IMR-90 (cell line): Measurements from ENCODE around the gene HOXA5. TPM values are rescaled to one million over a fixed set of nuclear protein-coding genes. Genes with fewer than 3 reads are reported as not detected.

Experiments used
- ATAC-seq: fragments of 200-7000 bp; cut with Tn5 transposase; 2 replicates; pipeline ENCODE4 v1.9.1; 2020; ENCODE audit warnings: low read depth, mild to moderate bottlenecking, moderate library complexity
- BruUV-seq: library from RNA; stranded (reverse); fragments of 400-500 nt; replicated peaks from 2 replicates; lab custom pipeline; 2021; lab: Mats Ljungman, UMichigan
- CTCF ChIA-PET: fragments of 300-600 bp; formaldehyde crosslinking; extraction: SDS; loops from one replicate; lab custom pipeline; 2021; ENCODE audit warnings: antibody characterized with exemption; lab: Yijun Ruan, JAX
- POLR2A ChIA-PET: fragments of 300-600 bp; sonication (Branson Sonifier 250); formaldehyde crosslinking; loops from one replicate; lab custom pipeline; 2022; ENCODE audit warnings: antibody characterized with exemption; ENCODE audit not compliant: unreplicated experiment; lab: Charles Lee
- DNase-seq: peaks from one replicate; pipeline ENCODE4 v3.0.0; 2013
- H2AFZ ChIP-seq: replicated peaks from 2 replicates; pipeline ENCODE3; 2013; ENCODE audit warnings: low read length, mild to moderate bottlenecking; ENCODE audit not compliant: poor library complexity
- H2AK5ac ChIP-seq: 2 replicates; pipeline ENCODE4 v1.6.1; 2013; ENCODE audit warnings: low read depth, low read length, inconsistent platforms
- H2AK9ac ChIP-seq: replicated peaks from 2 replicates; pipeline ENCODE3; 2013; ENCODE audit warnings: mild to moderate bottlenecking, low read depth, low read length, moderate library complexity; ENCODE audit not compliant: poor library complexity
- H2BK120ac ChIP-seq: 2 replicates; pipeline ENCODE4 v1.6.1; 2013; ENCODE audit warnings: low read depth, low read length, inconsistent platforms
- H2BK15ac ChIP-seq: 3 replicates; pipeline ENCODE4 v1.6.1; 2013; ENCODE audit warnings: low read depth, low read length, inconsistent platforms
- H2BK20ac ChIP-seq: 2 replicates; pipeline ENCODE4 v1.6.1; 2013; ENCODE audit warnings: low read depth, mild to moderate bottlenecking, inconsistent platforms, low read length, moderate library complexity
- H2BK5ac ChIP-seq: 2 replicates; pipeline ENCODE4 v1.6.1; 2013; ENCODE audit warnings: mild to moderate bottlenecking, low read depth, low read length, inconsistent platforms; ENCODE audit not compliant: poor library complexity, severe bottlenecking
- H3K14ac ChIP-seq: replicated peaks from 2 replicates; pipeline ENCODE4 v1.6.1; 2013; ENCODE audit warnings: low read depth, low read length, inconsistent platforms
- H3K18ac ChIP-seq: 2 replicates; pipeline ENCODE4 v1.6.1; 2013; ENCODE audit warnings: low read depth, low read length, control low read depth
- H3K23ac ChIP-seq: 2 replicates; pipeline ENCODE4 v1.6.1; 2013; ENCODE audit warnings: low read depth, low read length, inconsistent platforms
- H3K27ac ChIP-seq: 2 replicates; pipeline ENCODE4 v1.5.1; 2013; ENCODE audit warnings: mild to moderate bottlenecking, control low read depth, low read length; ENCODE audit not compliant: insufficient read depth
- H3K27me3 ChIP-seq: 2 replicates; pipeline ENCODE4 v1.6.1; 2013; ENCODE audit warnings: low read length; ENCODE audit not compliant: control insufficient read depth, insufficient read depth
- H3K36me3 ChIP-seq: 2 replicates; pipeline ENCODE4 v1.6.1; 2013; ENCODE audit warnings: low read length, mixed read lengths; ENCODE audit not compliant: control insufficient read depth, insufficient read depth
- H3K4ac ChIP-seq: 2 replicates; pipeline ENCODE4 v1.6.1; 2013; ENCODE audit warnings: low read depth, low read length, inconsistent platforms
- H3K4me1 ChIP-seq: 2 replicates; pipeline ENCODE4 v1.6.1; 2013; ENCODE audit warnings: low read length, mixed read lengths; ENCODE audit not compliant: control insufficient read depth, insufficient read depth
- H3K4me2 ChIP-seq: 2 replicates; pipeline ENCODE4 v1.6.1; 2013; ENCODE audit warnings: low read depth, mild to moderate bottlenecking, control low read depth, low read length, moderate library complexity
- H3K4me3 ChIP-seq: 2 replicates; pipeline ENCODE4 v1.5.1; 2013; ENCODE audit warnings: low read depth, mild to moderate bottlenecking, control low read depth, low read length, moderate library complexity; ENCODE audit not compliant: insufficient read depth
- H3K56ac ChIP-seq: 2 replicates; pipeline ENCODE4 v1.6.1; 2013; ENCODE audit warnings: low read length, inconsistent platforms; ENCODE audit not compliant: insufficient read depth; ENCODE audit errors: extremely low read depth
- H3K79me1 ChIP-seq, 2 experiments: 2 replicates each; pipeline ENCODE4 v1.6.1; 2013; ENCODE audit warnings: low read length in 2 of 2, inconsistent platforms in 1 of 2, low read depth in 1 of 2
- H3K9ac ChIP-seq: 2 replicates; pipeline ENCODE4 v1.6.1; 2013; ENCODE audit warnings: low read depth, low read length, control low read depth
- H3K9me1 ChIP-seq: 2 replicates; pipeline ENCODE4 v1.6.1; 2013; ENCODE audit warnings: low read length, inconsistent platforms; ENCODE audit not compliant: insufficient read depth
- H3K9me3 ChIP-seq: 2 replicates; pipeline ENCODE4 v1.6.1; 2013; ENCODE audit warnings: low read length; ENCODE audit not compliant: control insufficient read depth, insufficient read depth
- H4K20me1 ChIP-seq: 2 replicates; pipeline ENCODE4 v1.6.1; 2013; ENCODE audit warnings: low read length, inconsistent platforms; ENCODE audit not compliant: insufficient read depth
- H4K5ac ChIP-seq: 2 replicates; pipeline ENCODE4 v1.6.1; 2013; ENCODE audit warnings: mild to moderate bottlenecking, low read depth, low read length, control low read depth
- H4K8ac ChIP-seq, 2 experiments: 2 replicates each; pipeline ENCODE4 v1.6.1; 2013; ENCODE audit warnings: low read depth in 2 of 2, low read length in 2 of 2, control low read depth in 1 of 2, inconsistent platforms in 1 of 2
- H4K91ac ChIP-seq: 2 replicates; pipeline ENCODE4 v1.6.1; 2013; ENCODE audit warnings: low read depth, low read length, inconsistent platforms; ENCODE audit not compliant: insufficient read depth
- MAFK ChIP-seq: IDR thresholded peaks from 2 replicates; pipeline ENCODE4 v1.6.1; 2012; ENCODE audit warnings: low read depth, low read length, improper control_type of control experiment
- RFX5 ChIP-seq: IDR thresholded peaks from 2 replicates; pipeline ENCODE4 v1.8.0; 2012; ENCODE audit warnings: low read depth, mild to moderate bottlenecking, low read length, moderate library complexity
- WGBS, 2 experiments: methylation state at CpG; one replicate each; pipeline versions ENCODE4 v1.1.5 to v1.1.7; 2013; ENCODE audit warnings: missing lambda C conversion rate in 2 of 2; ENCODE audit not compliant: insufficient read length in 1 of 2; ENCODE audit errors: extremely low coverage in 2 of 2; 5-methylcytosine and 5-hydroxymethylcytosine counted together
- dilution Hi-C: fragments of 300-500 bp; cut with HindIII; formaldehyde crosslinking; loops from one replicate; pipeline ENCODE4 v1.14.3; 2018; ENCODE audit warnings: low sequenced_read_pairs; ENCODE audit not compliant: unreplicated experiment
- in situ Hi-C: fragments of 300-500 bp; cut with MboI; formaldehyde crosslinking; loops from 3 replicates; pipeline ENCODE4 v1.14.3; 2019; ENCODE audit warnings: low sequenced_read_pairs, inconsistent platforms, mixed read lengths
- intact Hi-C: fragments of 100-400 bp; cut with micrococcal nuclease; formaldehyde crosslinking; loops from 2 replicates; pipeline ENCODE4 v1.10.0; 2022
- polyA plus RNA-seq, 3 experiments: library from polyadenylated mRNA; depleted of rRNA; stranded (reverse); fragments of >200 nt; gene quantifications; 2 replicates each; pipeline ENCODE4 v1.2.3, GENCODE V29; 2012; ENCODE audit warnings: low replicate concordance in 1 of 3
- total RNA-seq: library from RNA; depleted of rRNA; stranded (reverse); fragments of >200 nt; gene quantifications from 2 replicates; pipeline ENCODE4 v1.2.3, GENCODE V29; 2012

HOXA5 gene
- total and polyA plus RNA-seq, 2 of the 4 experiments (the other 2 are of a cell fraction): 19.9 to 29.4 TPM

- H4K91ac ChIP-seq: no peak overlapping the region
- H2BK5ac ChIP-seq: no peak overlapping the region
- H3K4me2 ChIP-seq: no peak overlapping the region
- H2BK120ac ChIP-seq: no peak overlapping the region
- H3K4me1 ChIP-seq: no peaks in the 10 kb centered on the region
- H4K8ac ChIP-seq: no peak overlapping the region
- no peaks in the 10 kb centered on the region for H3K9me3 ChIP-seq
- POLR2A ChIA-PET: no interaction called here
- intact Hi-C loops (no loop called here), dilution Hi-C loops (no loop called here), in situ Hi-C loops (no loop called here)
- H4K20me1 ChIP-seq: peaks cover 3% of the 10 kb centered on the region
- no peak overlapping the region for H3K4ac ChIP-seq
- H2BK15ac ChIP-seq: no peak overlapping the region
- no peak overlapping the region for H3K9ac ChIP-seq
- H2AK5ac ChIP-seq: no peak overlapping the region
- no peak for ATAC-seq
- H3K18ac ChIP-seq: no peak overlapping the region
- H3K36me3 ChIP-seq: no peaks in the 10 kb centered on the region
- H4K5ac ChIP-seq: no peak overlapping the region
- no peak for DNase-seq
- no peak overlapping the region for H2BK20ac ChIP-seq
- WGBS, 2 experiments: 83% methylated on average over 1 of the region's 9 CpGs; no CpG with 5 or more reads in 1 of the 2 experiments
- H2AFZ ChIP-seq: no peak overlapping the region
- H3K4me3 ChIP-seq: no peak overlapping the region
- H3K79me1 ChIP-seq: peaks cover 10 to 16% of the 10 kb centered on the region in 2 experiments; a peak in 3 of 4 replicates
- no peak overlapping the region for H3K56ac ChIP-seq
- no peak overlapping the region for H2AK9ac ChIP-seq
- no peak overlapping the region for H3K27ac ChIP-seq
- no peaks in the 10 kb centered on the region for H3K9me1 ChIP-seq
- no TSS peak for BruUV-seq
- CTCF ChIA-PET: interaction anchor here (0.7 kb wide), 1 partner anchor 397 kb away, joined by 3 read pairs; no protein-coding TSS in a partner anchor
- no peak for TF ChIP-seq RFX5
- no peak for TF ChIP-seq MAFK
- no peak overlapping the region for H3K23ac ChIP-seq
- H3K27me3 ChIP-seq: peaks cover 4% of the 10 kb centered on the region; the same call in 1 of the 2 replicates
- H3K14ac ChIP-seq: no peak overlapping the region
These were observed 51.3 kb downstream of the HOXA5 start for GRCh38 chr7:27091941-27092818.
